ENCODE measurements around the gene TRMT1L. TPM values are rescaled to one million over a fixed set of nuclear protein-coding genes. Genes with fewer than 3 reads are reported as not detected.

The TRMT1L gene
- total and polyA plus RNA-seq, 2 donors (not counting 3 experiments of a cell fraction or from before 2014, with no cell fraction given), result 7.9 to 12.8 TPM

- no peak overlapping the region for H3K9ac ChIP-seq (replicated peaks; ENCODE audit: extremely low read depth, insufficient read depth, low read length)
- ChIA-PET POLR2A (no interaction called here), CTCF (interaction anchor here (2.9 kb wide), 1 partner anchor 10 kb away, joined by 15 read pairs; no protein-coding TSS in a partner anchor)
- dilution Hi-C loops (cut with MboI; ENCODE audit: extremely low pct_ligation_motif_present, low sequenced_read_pairs), result no loop called here
- H3K27me3 ChIP-seq (ENCODE audit: control insufficient read depth in 2 of 2, insufficient read depth in 2 of 2, low read length in 2 of 2), result no peaks in the 10 kb centered on the region
- no TSS peak for BruUV-seq (replicated peaks)
- H3K36me3 ChIP-seq (ENCODE audit: control insufficient read depth in 2 of 2, extremely low read depth in 1 of 2, insufficient read depth in 2 of 2, low read length in 2 of 2), result no peaks in the 10 kb centered on the region
- FAIRE-seq, result no peak
- no peaks in the 10 kb centered on the region for H3K9me1 ChIP-seq (replicated peaks; ENCODE audit: control insufficient read depth, extremely low read depth, insufficient read depth, low read length)
- H4K20me1 ChIP-seq (replicated peaks; ENCODE audit: control insufficient read depth, extremely low read depth, insufficient read depth, low read length), result no peaks in the 10 kb centered on the region
- no peak overlapping the region for H3K27ac ChIP-seq (ENCODE audit: insufficient read depth, low read depth, low read length)
- no peaks in the 10 kb centered on the region for H3K9me3 ChIP-seq (replicated peaks; ENCODE audit: control insufficient read depth, insufficient read depth, low read length)
- H3K4me3 ChIP-seq (replicated peaks in 1 of 3; ENCODE audit: insufficient read depth in 1 of 3, low read depth in 1 of 3, low read length in 3 of 3), result no peak overlapping the region
- H3K4me1 ChIP-seq (ENCODE audit: control insufficient read depth, extremely low read depth, insufficient read depth, low read length), result peaks cover 14% of the 10 kb centered on the region
- no peak for DNase-seq (ENCODE audit: low read depth, low spot score)
- peaks cover 8% of the 10 kb centered on the region for H3K79me2 ChIP-seq (ENCODE audit: control insufficient read depth, insufficient read depth, low read length)
- intact Hi-C loops (cut with micrococcal nuclease), result loop anchor here (5.0 kb wide), 1 partner anchor 512 kb away; no protein-coding TSS in a partner anchor
- no peak for TF ChIP-seq EZH2 (IDR thresholded peaks at IDR 0.05; ENCODE audit: borderline replicate concordance, low read depth, low read length, severe bottlenecking)
- TF ChIP-seq FOS (IDR thresholded peaks at IDR 0.05; ENCODE audit: borderline replicate concordance, insufficient read depth, low read length), result no peak
- TF ChIP-seq POLR2A (IDR thresholded peaks at IDR 0.05; ENCODE audit: low read depth, low read length), result no peak
- no peak for TF ChIP-seq CTCF (IDR thresholded peaks at IDR 0.05; ENCODE audit: extremely low read depth in 1 of 2, insufficient read depth in 1 of 2, low read depth in 1 of 2, low read length in 2 of 2)
- TF ChIP-seq JUN (IDR thresholded peaks at IDR 0.05; ENCODE audit: borderline replicate concordance, insufficient read depth, insufficient read length, low read depth), result no peak
- no peak for TF ChIP-seq MYC (IDR thresholded peaks at IDR 0.05; ENCODE audit: low read depth, low read length)
- no peak for TF ChIP-seq GATA2 (IDR thresholded peaks at IDR 0.05; ENCODE audit: insufficient read depth, insufficient read length, low read depth, low read length)
- TF ChIP-seq MAX (IDR thresholded peaks at IDR 0.05; ENCODE audit: insufficient read depth, insufficient read length), result no peak
- TF ChIP-seq POLR2AphosphoS5 (IDR thresholded peaks at IDR 0.05; ENCODE audit: insufficient read depth, low read depth, low read length), result no peak
- no peak overlapping the region for H2AFZ ChIP-seq (ENCODE audit: low read depth, low read length)
- H3K4me2 ChIP-seq (ENCODE audit: insufficient read depth, low read length), result no peak overlapping the region
These were observed 3.2 kb upstream of the TRMT1L start for GRCh38 chr1:185159966-185160365.
